Measurements from ENCODE around the gene TNS2.

Gene TNS2

DNA sequence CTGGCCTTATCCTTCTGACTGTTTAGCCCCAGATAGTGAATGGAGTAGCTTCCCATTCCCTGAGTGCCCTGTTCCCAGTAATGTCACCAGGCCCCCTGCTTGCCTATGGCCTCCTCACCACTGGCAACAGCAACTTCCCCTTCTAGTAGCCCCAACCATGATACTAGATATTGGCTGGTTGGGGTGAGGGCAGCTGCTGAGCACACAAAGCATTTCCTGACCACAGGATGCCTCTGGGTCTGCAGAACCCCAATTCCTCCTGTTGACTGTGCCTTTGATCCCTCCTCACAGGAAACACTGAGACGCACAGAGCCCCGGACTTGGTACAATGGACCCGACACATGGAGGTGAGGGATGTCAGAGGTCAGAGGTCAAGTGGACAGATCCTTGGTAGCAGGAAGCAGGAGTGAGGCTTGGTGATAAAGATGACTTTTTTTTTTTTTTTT lies 54.0 kb downstream of the TNS2 start:
- Histone ChIP-seq H3K36me3 (ENCODE audit: insufficient read depth, low read length) (no peaks in the 10 kb centered on the region), H3K4me3 (ENCODE audit: low read depth in 1 of 2, low read length in 2 of 2) (no peak overlapping the region), H2AFZ (ENCODE audit: low read depth, low read length) (no peak overlapping the region), H3K79me2 (ENCODE audit: insufficient read depth, low read length) (no peaks in the 10 kb centered on the region), H3K27me3 (ENCODE audit: insufficient read depth, low read length, poor library complexity) (peaks cover 5% of the 10 kb centered on the region), H3K4me1 (ENCODE audit: insufficient read depth, low read length) (peaks cover 4% of the 10 kb centered on the region), H3K9me3 (ENCODE audit: insufficient read depth, low read length, severe bottlenecking) (no peaks in the 10 kb centered on the region), H3K27ac (ENCODE audit: low read length) (no peak overlapping the region), H4K20me1 (ENCODE audit: insufficient read depth, low read length) (peaks cover 5% of the 10 kb centered on the region; the same call in 1 of the 2 replicates), H3K4me2 (ENCODE audit: insufficient read depth, low read length) (no peak overlapping the region), H3K9ac (ENCODE audit: low read depth, low read length) (no peak overlapping the region)
- TF ChIP-seq EZH2 (IDR thresholded peaks at IDR 0.05; ENCODE audit: borderline replicate concordance, low read depth, low read length, severe bottlenecking) = no peak
- TF ChIP-seq, protein P1, sequence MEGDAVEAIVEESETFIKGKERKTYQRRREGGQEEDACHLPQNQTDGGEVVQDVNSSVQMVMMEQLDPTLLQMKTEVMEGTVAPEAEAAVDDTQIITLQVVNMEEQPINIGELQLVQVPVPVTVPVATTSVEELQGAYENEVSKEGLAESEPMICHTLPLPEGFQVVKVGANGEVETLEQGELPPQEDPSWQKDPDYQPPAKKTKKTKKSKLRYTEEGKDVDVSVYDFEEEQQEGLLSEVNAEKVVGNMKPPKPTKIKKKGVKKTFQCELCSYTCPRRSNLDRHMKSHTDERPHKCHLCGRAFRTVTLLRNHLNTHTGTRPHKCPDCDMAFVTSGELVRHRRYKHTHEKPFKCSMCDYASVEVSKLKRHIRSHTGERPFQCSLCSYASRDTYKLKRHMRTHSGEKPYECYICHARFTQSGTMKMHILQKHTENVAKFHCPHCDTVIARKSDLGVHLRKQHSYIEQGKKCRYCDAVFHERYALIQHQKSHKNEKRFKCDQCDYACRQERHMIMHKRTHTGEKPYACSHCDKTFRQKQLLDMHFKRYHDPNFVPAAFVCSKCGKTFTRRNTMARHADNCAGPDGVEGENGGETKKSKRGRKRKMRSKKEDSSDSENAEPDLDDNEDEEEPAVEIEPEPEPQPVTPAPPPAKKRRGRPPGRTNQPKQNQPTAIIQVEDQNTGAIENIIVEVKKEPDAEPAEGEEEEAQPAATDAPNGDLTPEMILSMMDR (IDR thresholded peaks at IDR 0.05; ENCODE audit: borderline replicate concordance, extremely low read depth, low read length, poor library complexity, severe bottlenecking) = no peak
- DNase-seq = peak; percentile 17
- no peak for ATAC-seq (ENCODE audit: insufficient read depth, low read depth)

GRCh38 chr12:53105256-53105655 lies 55.4 kb downstream of the TNS2 start:
- Histone ChIP-seq H3K4me1 (ENCODE audit: insufficient read depth, low read length) (no peaks in the 10 kb centered on the region), H3K4me2 (ENCODE audit: insufficient read depth, low read length) (no peak overlapping the region)
- no peak for DNase-seq

GRCh38 chr12:53105712-53106439 lies 56.0 kb downstream of the TNS2 start:
- H3K79me2 ChIP-seq (ENCODE audit: insufficient read depth, low read length) = no peaks in the 10 kb centered on the region
- no peak overlapping the region for H3K4me2 ChIP-seq (ENCODE audit: insufficient read depth, low read length)
- H3K27ac ChIP-seq (ENCODE audit: low read length) = no peak overlapping the region
- no peak overlapping the region for H2AFZ ChIP-seq (ENCODE audit: low read depth, low read length)
- TF ChIP-seq, protein P1 (IDR thresholded peaks at IDR 0.05; ENCODE audit: borderline replicate concordance, extremely low read depth, low read length, poor library complexity, severe bottlenecking) = no peak
- no peak for TF ChIP-seq EZH2 (IDR thresholded peaks at IDR 0.05; ENCODE audit: borderline replicate concordance, low read depth, low read length, severe bottlenecking)
- no peaks in the 10 kb centered on the region for H3K9me3 ChIP-seq (ENCODE audit: insufficient read depth, low read length, severe bottlenecking)
- no peak overlapping the region for H3K9ac ChIP-seq (ENCODE audit: low read depth, low read length)
- ATAC-seq (ENCODE audit: insufficient read depth, low read depth) (no peak), DNase-seq (no peak)
- H3K4me1 ChIP-seq (ENCODE audit: insufficient read depth, low read length) = no peaks in the 10 kb centered on the region
- no peaks in the 10 kb centered on the region for H3K36me3 ChIP-seq (ENCODE audit: insufficient read depth, low read length)
- no peak overlapping the region for H3K4me3 ChIP-seq (ENCODE audit: low read depth in 1 of 2, low read length in 2 of 2)
- no peaks in the 10 kb centered on the region for H4K20me1 ChIP-seq (ENCODE audit: insufficient read depth, low read length)
- no peaks in the 10 kb centered on the region for H3K27me3 ChIP-seq (ENCODE audit: insufficient read depth, low read length, poor library complexity)

More at GRCh38 chr12:53105256-53105655, 55.4 kb downstream of the TNS2 start:
- ATAC-seq (ENCODE audit: insufficient read depth, low read depth) = no peak
- Histone ChIP-seq H3K79me2 (ENCODE audit: insufficient read depth, low read length) (no peaks in the 10 kb centered on the region), H4K20me1 (ENCODE audit: insufficient read depth, low read length) (no peaks in the 10 kb centered on the region), H3K9me3 (ENCODE audit: insufficient read depth, low read length, severe bottlenecking) (no peaks in the 10 kb centered on the region), H3K36me3 (ENCODE audit: insufficient read depth, low read length) (no peaks in the 10 kb centered on the region), H3K9ac (ENCODE audit: low read depth, low read length) (no peak overlapping the region), H3K4me3 (ENCODE audit: low read depth in 1 of 2, low read length in 2 of 2) (no peak overlapping the region), H3K27me3 (ENCODE audit: insufficient read depth, low read length, poor library complexity) (no peaks in the 10 kb centered on the region), H2AFZ (ENCODE audit: low read depth, low read length) (no peak overlapping the region), H3K27ac (ENCODE audit: low read length) (no peak overlapping the region)
- TF ChIP-seq, protein P1 (IDR thresholded peaks at IDR 0.05; ENCODE audit: borderline replicate concordance, extremely low read depth, low read length, poor library complexity, severe bottlenecking) = no peak
- TF ChIP-seq EZH2 (IDR thresholded peaks at IDR 0.05; ENCODE audit: borderline replicate concordance, low read depth, low read length, severe bottlenecking) = no peak

Measured in DND-41 (cell line).